NCI-H82 (cell line): ENCODE data around the gene KIF3C.
"Not testable (repeated sequence)": the region's sequence is repeated elsewhere in the genome, so short reads cannot be mapped to it uniquely, and the experiment has no call there.

ENCODE experiments used
- DNase-seq: peaks from one replicate; lab custom pipeline; 2025; lab: John Stamatoyannopoulos, UW

KIF3C gene

GRCh38 chr2:25915944-25916772, 66.1 kb downstream of the KIF3C start:
- DNase-seq: not testable (repeated sequence)

GRCh38 chr2:25915411-25915810, 66.9 kb downstream of the KIF3C start:
- DNase-seq: not testable (repeated sequence)

GRCh38 chr2:25913696-25913973, 68.7 kb downstream of the KIF3C start:
- DNase-seq: not testable (repeated sequence)

- peak; percentile 5 for DNase-seq
Observed at GRCh38 chr2:25912851-25913695, 69.2 kb downstream of the KIF3C start.

- not testable (repeated sequence) for DNase-seq
Observed at GRCh38 chr2:25909574-25909973, 72.7 kb downstream of the KIF3C start.

GRCh38 chr2:25905126-25905525, 77.2 kb downstream of the KIF3C start:
- DNase-seq: no peak

- DNase-seq: no peak
Observed at GRCh38 chr2:25903216-25903776, 79.0 kb downstream of the KIF3C start.

GRCh38 chr2:25899404-25899970, 82.8 kb downstream of the KIF3C start:
- no peak for DNase-seq

GRCh38 chr2:25897506-25897905, 84.8 kb downstream of the KIF3C start:
- DNase-seq: no peak

GRCh38 chr2:25896308-25896707, 86.0 kb downstream of the KIF3C start:
- DNase-seq: not testable (repeated sequence)

GRCh38 chr2:25895610-25896009, 86.7 kb downstream of the KIF3C start:
- DNase-seq: no peak

GRCh38 chr2:25895018-25895417, 87.3 kb downstream of the KIF3C start:
- DNase-seq: peak; percentile 24

GRCh38 chr2:25894135-25894830, 88.0 kb downstream of the KIF3C start:
- peak; percentile 23 for DNase-seq

- no peak for DNase-seq
Observed at GRCh38 chr2:25891672-25892071, 90.6 kb downstream of the KIF3C start.

- no peak for DNase-seq
Observed at GRCh38 chr2:25887624-25888242, 94.6 kb downstream of the KIF3C start.

GRCh38 chr2:25885933-25886332, 96.4 kb downstream of the KIF3C start:
- no peak for DNase-seq

- DNase-seq: no peak
Observed at GRCh38 chr2:25881764-25882163, 100.5 kb downstream of the KIF3C start.

- DNase-seq: no peak
Observed at GRCh38 chr2:25879133-25879730, 103.1 kb downstream of the KIF3C start.

- DNase-seq: peak; percentile 99
Observed at GRCh38 chr2:25878361-25879132, 103.8 kb downstream of the KIF3C start, which contains the start of gene ASXL2. Gene ASXL2, minus strand, starts transcription at chr2:25878487. Its CDS starts 265 bp downstream, at chr2:25878222.
